Hematopoietic multipotent progenitor cell treated with erythropoietin and hydrocortisone succinate and interleukin-3 and kit ligand, for 4 days (in vitro differentiated cells): ENCODE data around the gene FRMD3.

Source experiments
- DNase-seq: peaks from one replicate; pipeline ENCODE4 v3.0.0-alpha.2; 2015

FRMD3 gene

DNA sequence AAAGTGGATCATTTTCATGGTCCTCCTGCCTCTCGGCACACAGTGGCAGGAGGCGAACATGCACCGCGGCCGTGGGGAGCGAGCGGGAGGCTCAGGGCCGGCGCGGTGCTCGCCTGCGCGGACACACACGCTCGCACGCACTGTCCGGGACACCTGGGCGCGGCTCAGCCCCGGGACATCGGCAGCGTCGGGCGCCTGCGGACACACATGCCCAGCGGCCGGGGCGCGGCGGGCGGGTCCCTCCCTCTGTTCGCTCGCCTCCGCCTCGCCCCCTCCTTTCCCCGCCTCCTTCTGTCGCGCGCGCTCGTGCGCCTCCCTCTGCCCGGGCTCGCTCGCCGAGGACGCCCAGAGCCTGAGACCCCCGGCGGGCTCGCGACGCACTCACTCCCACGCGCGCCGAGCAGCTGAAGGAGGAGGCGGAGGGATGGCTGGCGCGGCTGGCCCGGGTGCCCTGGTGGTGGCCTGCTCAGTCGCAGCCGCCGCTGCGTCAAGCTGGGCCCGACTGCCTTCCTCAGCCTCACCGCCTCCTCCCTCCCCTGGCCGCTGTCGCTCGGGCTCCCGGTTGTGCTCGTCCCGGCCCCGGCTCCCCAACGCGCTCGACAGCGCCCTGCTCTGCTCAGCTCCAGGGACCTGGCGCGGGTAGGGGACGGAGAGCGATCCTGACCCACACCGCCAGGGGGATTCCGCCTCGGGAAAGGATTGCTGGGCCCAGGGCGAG, at the start of gene FRMD3:
Gene FRMD3 (minus strand): TSS at position 230 of the 718 bp plus-strand sequence. CDS start 170 bp downstream, at position 60.
- peak; percentile 80 for DNase-seq

DNA sequence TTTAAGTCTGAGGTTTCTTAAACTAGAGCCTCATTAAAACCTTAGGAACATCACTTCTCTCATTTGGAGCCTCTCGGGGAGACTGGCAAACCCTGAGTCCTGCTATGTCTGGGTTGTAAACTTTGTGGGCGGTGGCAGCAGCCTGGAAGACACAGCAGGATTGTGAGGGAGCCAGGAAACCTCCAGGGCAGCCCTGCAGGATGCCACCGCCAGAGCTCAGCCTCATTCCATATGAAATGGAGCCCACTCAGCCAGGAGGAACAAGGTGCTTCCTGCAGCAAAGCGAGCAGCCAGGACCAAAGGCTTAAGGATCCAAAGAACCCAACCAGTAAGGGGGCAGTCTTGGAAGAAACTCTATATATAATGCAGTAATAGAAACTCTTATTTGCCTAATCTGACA, 46.8 kb upstream of the FRMD3 start:
- DNase-seq: no peak

DNA sequence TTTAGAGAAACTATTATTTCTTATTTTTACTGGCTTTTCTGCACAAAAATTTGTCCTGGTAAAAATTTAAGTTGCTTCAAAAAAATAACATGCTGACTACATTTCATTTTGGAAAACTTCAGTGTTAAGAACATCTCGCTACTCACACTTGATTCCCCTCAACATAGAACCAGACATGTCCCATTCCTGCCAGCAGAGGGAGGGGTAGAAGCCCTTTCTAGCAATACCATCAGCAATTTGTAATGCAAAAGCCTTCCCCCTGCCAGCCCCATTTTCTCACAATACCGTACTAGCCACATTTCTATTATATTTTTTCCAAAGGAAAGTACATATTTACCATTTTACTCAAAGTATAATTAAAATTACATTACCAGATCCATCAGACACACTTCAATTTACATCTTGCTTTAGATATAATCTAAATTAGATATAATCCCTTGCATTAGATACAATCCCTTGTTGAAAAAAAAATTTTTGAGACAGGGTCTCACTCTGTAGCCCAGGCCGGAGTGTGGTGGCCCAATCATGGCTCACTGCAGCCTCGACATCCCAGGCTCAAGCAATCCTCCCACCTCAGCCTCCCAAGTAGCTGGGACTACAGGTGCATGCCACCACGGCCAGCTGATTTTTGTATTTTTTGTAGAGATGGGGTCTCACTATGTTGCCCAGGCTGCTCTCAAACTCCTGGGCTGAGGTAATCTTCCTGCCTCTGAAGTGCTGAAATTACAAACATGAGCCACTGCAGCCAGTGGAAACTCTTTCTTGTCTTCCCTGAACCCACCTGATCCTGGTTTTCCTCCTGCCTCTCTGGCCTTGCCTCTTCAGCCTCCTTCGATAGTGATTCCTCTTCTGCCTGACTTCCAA, 45.2 kb upstream of the FRMD3 start:
- DNase-seq: peak; percentile 80

DNA sequence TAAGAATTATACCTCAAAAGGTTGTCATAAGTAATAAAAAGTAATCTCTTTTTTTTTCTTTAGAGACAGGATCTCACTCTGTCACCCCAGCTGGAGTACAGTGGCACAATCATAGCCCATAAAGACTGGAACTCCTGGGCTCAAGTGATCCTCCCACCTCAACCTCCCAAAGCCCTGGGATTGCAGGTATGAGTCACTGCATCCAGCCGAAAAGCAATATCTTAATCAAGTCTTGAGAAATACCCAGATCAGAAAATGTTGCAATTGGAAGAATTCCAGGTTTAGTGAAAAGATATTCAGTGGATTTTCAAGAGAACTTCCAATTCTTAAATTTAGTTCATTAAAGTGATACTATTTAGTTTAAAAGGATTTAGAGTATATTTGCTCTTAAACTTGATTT, 43.8 kb upstream of the FRMD3 start:
- no peak for DNase-seq

DNA sequence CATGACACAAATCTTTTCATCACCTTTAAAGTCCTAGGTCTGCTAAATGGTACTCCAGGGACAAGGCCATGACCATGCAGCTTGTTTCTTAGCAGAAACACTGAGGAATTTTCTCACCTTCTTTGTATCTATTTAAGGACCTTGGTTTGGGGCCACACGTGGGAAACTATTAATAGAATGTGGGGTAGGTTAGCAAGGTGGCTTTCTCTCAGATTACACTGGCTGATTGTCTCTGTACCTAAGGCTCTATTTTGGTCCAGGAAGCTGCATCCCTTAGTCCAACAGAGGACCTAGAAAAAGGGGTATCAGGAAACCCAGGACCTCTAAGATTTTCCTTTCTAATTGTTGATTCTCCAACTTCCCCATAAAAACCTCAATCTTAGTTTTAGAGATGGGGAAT, 36.3 kb upstream of the FRMD3 start:
- no peak for DNase-seq

DNA sequence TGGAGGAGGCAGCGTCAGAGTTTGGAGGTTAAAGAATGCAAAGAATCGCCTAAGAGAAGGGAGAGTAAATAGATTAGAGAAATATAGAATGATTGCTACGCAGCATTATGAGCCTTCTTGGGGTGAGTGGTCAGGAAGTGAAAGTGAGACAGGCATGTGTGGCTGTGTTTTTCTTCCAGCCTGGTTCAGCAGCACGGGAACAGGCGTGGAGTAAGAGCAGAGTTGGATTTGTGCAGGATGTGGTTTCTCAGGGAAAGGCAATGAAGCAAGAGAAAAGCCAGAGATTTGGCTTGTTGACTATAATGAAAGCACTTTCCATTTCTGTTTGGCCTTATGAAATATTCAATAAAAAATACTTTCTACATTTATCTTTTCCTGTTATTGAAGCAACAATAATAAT, 34.3 kb upstream of the FRMD3 start:
- DNase-seq: peak; percentile 5

DNA sequence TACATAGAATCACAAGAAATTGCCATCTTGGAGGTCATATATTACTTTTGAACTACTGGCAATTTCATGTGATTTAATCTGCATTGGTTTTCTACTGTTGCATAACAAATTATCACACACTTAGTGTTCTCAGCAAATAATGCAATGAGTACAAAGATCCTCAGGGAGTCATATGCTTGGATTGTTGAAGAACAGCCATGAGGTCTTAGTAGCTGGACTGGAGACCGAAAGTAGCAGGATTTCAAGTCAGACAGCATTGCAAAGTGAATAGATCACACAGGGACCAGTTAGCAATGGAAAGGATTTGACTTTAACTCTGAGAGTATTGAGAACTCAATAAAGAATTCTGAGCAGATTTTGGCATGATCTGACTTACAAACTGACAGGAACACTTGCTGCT, 32.2 kb upstream of the FRMD3 start:
- DNase-seq: no peak

DNA sequence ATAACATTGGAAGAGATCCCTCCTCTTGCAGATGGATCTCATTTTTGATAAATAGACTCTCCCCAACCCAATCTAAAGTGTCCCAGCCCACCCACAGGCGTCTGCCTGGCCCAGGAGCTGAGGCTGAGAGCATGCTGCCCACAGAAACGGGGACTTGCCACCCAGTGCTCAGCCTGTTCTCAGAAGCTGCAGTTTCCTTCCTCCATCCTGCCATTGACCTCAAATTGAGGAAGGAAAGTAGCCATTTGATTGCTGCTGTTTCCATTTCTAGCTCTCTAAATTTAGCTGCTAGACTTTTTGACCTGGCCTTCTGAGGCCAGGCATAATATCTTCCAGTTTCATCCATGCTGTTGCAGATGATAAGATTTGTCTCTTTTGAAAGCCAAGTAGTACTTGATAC, 31.1 kb upstream of the FRMD3 start:
- peak; percentile 47 for DNase-seq

DNA sequence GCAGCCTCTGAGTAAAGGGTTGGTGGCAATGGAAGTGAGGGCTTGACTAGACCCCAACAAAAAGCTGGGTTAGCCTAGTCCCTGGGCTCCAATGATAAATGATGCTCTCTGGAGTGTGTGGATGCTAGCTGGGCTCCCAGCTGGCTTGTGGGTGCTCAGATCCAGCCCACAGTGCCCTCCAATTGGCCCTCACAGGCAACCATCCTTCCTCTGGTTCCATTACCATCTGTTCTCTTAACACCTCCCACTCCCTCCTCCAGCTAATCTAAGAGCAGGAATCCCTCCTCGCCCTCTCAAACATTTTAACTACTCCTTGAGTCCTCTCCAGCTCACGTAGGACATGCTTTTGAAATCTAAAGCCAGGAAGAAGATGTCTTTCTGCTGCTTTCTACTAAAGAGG, 25.2 kb upstream of the FRMD3 start:
- no peak for DNase-seq

DNA sequence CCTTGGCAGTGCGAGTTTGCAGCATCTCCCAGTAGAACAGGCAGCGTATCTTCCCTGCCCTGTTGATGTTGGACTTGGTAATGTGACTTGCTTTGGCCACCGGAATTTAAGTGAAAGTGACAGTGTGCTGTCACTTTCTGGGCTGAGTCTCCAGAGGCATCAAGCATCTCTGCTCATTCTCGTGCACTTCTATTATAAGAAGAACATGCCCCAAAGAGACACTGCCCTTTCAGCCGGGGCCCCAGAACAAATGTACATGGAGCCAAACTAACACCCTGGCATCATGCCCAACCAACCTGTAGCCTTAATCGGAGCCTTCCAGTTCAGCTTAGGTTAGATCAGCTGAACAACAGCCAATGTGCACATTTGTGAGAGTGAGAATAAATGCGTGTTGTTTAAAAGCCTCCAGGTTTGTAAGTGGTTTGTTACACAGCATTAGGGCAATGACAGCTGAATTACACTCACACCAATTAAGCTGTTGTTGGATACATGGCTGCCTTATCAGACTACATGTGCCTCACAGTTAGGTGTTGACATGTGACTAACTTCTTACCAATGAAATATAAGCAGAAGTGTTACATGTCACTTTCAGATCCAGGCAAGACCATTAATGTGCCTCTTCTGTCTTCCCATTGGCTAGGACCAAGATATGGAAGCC, 22.1 kb upstream of the FRMD3 start:
- no peak for DNase-seq

DNA sequence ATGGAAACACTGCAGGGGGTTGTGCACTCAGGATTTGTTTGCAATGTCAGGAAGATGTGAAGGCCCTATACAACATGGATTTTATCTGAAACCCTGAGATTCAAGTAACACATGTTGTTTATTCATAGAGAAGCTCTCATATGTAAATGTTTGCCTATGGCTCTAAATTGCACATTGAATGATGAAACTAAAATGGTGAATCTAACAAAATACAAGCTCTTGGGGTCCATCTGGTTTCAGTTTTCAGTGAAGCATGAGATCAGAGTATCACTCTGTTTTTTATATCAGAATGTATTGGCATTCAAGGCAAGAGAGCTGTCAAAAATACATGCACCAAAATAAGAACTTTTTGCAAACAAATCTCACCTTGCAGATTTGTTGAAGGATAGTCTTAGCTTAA, 19.6 kb upstream of the FRMD3 start:
- no peak for DNase-seq

DNA sequence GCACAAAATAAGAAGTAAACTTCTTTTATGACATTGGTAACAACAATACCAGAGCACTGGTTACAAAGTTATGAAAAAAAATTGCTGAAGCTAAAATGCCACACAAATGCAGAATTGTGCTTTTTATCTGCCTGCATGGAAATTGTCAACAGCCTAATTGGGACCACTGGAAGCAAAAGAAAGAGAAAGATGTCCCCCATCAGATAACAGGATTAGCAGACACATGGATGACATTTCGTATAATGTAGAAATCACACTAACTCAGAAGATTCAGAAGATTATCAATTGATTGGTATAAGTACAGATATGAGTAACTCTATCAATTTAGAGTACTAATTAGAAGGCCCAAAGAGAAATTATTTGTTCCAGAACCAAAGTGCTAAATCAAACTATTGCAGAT, 19.1 kb upstream of the FRMD3 start:
- DNase-seq: no peak

DNA sequence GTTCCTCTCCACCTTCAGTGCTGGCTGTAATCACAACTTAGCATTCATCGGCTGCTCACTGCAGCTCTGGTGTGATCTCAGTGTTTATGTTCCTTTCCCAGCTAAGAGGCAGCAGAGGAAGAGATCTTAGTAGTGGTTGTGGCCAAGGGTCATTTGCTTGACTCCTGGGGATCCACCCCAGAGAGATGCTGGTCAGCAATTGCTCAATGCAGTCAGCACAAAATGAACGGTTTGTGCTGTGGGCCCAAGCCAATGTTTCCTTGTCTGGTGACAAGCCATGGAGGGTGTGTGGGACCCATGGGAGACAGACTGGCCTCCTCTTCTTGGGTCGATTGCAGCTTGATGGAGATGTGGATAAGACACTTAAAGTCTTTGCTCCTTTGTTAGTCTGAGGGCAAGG, 16.1 kb upstream of the FRMD3 start:
- DNase-seq: no peak

DNA sequence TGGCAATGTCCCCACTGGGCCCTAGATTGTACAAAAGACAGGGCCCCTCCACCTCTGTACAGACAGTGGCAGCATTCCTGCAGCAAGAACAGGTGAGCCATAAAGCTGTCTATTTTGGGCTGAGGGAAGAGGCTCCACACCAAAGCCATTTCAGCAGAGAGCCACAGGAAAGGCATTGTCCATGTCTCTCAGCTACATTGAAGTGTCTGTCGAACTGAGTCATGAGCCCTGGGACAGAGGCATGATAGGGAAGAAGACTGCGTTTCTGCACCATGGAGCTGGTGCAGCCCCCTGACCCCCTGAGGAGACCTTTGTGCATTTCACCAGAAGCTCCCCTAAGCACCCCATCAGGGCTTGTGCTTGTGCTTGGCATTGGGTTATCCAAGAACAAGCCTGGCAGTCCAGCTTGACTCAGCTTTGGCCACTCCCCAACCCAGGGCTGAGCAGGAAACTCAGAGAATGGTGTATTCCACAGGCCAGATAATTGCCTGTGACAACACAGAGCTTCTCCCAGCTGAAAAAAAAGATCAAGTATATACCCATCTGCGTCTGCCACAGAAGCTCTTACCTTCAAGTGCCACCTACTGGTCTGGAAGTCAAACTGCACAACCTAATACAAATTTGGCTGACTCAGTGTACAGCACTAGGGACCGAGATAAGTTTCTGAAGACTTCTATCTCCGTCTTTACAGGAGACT, 5.9 kb upstream of the FRMD3 start:
- DNase-seq: peak; percentile 85

DNA sequence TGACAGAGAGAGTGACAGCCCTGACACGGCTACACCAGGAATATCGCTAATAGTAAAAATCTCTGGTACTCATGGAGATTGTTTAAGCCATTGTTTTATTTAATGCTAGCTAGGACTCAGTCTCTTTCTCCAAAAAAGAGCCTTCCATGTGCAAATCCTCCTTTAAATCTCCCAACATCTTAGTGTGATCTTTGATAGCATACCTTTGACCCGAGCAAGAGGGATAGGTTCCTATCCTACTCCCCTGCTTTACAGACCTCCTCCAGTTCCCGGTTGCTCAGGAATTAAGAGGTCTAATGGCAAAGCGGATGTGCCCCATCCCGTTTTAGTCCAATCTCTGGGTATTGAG, 663 bp upstream of the FRMD3 start:
- DNase-seq: no peak

DNA sequence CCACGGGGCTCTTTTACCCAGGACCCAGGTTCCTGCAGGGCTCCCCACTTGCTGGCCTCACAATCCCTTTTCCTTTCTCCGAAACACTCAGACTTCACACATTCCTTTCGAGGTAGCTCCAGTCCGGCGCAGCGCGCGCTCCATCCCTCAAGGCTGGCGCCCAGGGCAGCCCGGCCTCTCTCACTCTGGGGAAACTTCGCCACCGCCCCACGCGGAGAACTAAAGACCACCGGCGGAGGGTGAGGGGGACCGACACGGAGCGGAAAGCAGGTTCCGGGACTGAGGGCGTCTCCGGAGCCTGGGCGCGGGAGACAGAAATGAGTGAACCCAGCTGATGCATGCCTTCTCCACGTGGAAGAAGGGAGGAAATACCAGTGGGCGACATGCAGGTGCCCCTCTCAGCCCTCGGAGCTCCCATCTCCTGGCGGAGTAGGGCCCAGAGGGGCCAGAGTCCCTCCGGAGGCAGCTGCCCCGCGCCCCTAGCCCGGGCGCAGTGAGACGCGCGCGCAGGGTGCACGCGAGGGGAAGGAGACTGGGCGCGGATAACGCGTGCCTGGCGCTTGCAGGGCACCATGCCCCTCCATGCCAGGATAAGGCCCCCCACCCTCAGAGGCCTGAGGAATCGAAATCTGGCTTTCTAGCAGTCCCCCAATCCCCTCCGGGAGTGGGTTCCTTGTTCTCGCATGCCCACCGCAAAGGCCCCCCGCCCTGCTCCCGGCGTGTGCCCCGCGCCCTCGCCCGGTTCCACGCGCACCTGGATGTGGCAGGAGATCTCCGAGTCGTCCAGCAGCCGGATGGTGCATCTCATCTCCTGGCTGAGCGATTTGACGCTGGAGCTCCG, 650 bp downstream of the FRMD3 start:
- DNase-seq: no peak

DNA sequence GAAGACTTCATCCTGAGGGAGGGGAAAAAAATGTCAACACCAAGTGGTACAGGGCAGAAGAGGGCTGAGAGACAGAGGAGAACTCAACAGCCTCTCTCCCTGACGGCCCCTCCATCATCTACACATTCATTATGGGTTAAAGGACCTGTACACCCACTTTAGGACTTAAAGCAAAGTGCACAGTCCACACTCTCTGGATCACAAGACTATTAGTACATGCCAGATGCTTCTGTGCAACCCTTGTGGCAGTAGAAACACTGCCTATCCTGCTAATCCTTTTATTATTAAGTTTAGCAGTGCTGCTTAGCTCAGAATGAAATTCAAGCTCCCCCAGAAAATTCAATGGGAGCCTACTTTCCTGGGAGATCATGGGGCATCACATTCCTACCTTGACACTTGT, 1.9 kb downstream of the FRMD3 start:
- no peak for DNase-seq

DNA sequence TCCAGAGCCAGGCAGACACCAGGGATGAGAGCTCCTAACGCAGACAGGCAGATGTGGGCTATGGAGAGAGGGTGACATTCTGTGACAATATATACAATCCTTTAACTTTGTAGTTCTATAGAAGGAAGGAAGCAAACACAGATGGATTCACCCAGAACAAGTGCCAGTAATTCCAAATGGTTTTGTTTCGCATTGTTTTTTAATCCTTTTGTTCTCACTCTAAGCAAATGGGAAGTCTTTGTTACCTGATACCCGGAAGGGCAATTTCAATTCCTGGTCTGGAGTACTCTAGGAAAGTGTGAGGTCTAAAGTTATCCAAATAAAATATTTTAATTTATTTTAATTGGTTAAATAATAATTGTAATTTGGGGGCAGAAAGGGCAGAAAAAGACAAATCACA, 2.5 kb downstream of the FRMD3 start:
- DNase-seq: no peak

DNA sequence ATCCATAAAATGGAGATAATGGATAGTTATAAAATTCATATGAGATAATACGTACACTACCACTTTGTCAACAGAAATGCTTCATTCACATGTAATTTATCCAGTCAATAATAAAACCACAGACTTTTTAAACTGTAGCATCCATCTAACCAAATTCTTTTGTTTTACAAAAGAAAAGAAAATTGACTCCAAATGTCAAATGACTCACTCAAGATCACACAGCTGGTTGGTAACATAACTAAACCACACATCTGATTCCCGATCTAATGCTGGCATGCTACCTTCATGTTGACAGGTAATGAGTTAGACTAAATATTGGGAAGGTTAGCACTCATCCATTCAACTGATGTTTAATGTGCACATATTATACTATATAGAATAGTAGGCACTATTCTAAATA, 4.9 kb downstream of the FRMD3 start:
- DNase-seq: no peak

DNA sequence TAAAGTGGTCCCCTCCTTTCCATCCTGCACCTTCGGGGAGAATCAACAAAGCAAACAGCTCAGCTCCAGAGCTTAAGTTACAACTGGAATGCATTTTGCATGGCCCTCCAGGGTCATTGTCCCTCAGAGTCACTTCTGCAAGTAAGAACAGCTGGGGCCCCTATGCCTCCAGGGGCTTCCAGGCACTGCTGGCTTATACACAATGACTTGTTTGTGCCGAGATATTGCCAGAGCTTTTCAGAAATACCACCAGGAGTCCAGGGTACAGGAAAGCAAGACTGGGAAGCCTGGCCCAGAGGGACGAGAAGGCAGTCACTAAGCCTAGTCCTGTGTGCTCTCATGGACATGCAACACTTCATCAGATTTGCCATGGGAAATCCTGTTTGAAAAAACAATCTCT, 11.3 kb downstream of the FRMD3 start:
- no peak for DNase-seq

DNA sequence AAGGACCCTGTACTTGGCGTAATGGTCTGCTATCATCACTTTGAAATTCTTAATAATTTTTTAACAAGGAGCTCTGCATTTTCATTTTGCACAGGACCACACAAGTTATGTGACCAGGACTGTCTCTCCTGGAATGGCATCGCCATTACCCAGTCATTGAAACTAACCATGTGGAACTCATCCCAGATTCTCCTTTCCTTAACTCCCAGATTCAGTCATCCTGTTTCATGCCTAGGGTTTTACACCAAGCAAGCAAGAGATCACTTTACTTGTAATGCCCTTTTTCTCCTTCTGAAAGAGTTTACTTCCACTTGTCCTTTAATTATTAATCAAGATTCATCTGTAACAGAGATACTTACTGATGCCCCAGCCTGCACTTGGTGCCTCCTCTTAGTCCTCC, 12.0 kb downstream of the FRMD3 start:
- DNase-seq: no peak

DNA sequence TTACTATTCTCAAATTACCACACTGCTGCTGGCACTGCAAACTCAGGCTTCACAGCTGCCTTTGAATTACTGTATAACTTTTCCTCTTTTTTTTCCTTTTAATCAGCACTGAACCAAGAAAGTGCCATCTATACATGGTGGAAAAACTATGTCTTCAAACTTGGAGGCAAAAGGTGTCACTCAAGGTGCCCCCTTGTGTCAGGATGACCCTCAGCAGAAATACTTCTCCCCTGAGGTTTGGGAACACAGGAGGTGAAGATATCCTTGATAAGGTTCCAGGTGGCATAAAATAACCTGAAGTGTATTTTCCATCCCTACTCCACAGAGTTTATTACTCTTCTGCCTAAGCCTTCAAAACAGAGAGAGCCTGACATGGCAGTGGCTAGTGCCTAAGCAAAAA, 14.5 kb downstream of the FRMD3 start:
- DNase-seq: no peak

DNA sequence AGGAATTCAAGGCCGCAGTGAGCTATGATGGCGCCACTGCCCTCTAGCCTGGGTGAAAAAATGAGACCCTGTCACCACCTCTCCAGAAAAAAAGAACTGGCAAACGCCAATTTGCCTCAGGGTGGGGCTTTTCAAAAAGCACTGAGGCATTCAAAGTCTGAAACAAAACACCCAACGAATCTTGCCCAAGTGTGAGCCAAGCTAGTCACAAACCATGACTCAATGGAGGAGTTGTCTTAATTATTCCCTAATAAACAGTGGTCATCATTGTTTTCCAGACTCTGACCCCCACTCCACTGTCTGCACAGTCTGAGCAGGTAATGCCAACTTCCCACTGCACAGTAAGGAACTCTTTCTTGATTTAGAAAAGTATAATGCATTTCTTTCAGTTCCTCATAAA, 16.8 kb downstream of the FRMD3 start:
- no peak for DNase-seq
